Neutrophil (primary cell): ENCODE measurements around the gene PRSS8.
A peak's percentile ranks its signal among the peaks of the same experiment; 100 is the strongest.

Experiments
- H3K27ac ChIP-seq: fragments of 200-600 bp; sonication (generic); 2 replicates; pipeline ENCODE4 v1.5.1; 2016; ENCODE audit warnings: mild to moderate bottlenecking, moderate library complexity
- H3K27me3 ChIP-seq: fragments of 200-600 bp; sonication (generic); 2 replicates; pipeline ENCODE4 v1.6.0; 2016; ENCODE audit warnings: mild to moderate bottlenecking
- H3K36me3 ChIP-seq: fragments of 200-600 bp; sonication (generic); 2 replicates; pipeline ENCODE4 v1.5.1; 2017
- H3K4me1 ChIP-seq, 2 experiments: fragments of 200-600 bp in 1 of 2; sonication (generic) in 1 of 2; 1 replicate in 1 of 2; 2 replicates in 1 of 2; pipeline versions ENCODE4 v1.5.1 to v1.6.1; 2013 to 2016; ENCODE audit warnings: low read depth in 1 of 2, low read length in 1 of 2, mild to moderate bottlenecking in 1 of 2, moderate library complexity in 1 of 2; ENCODE audit not compliant: control insufficient read depth in 1 of 2, insufficient read depth in 1 of 2
- H3K4me3 ChIP-seq, 2 experiments: fragments of 200-600 bp in 1 of 2; sonication (generic) in 1 of 2; 1 replicate in 1 of 2; 2 replicates in 1 of 2; pipeline ENCODE4 v1.5.1; 2013 to 2016; ENCODE audit warnings: low read depth in 1 of 2, low read length in 1 of 2, mild to moderate bottlenecking in 1 of 2, moderate library complexity in 1 of 2
- H3K9me3 ChIP-seq: fragments of 200-600 bp; sonication (generic); 2 replicates; pipeline ENCODE4 v1.5.1; 2016
- TF ChIP-seq, protein P1 (sequence below): fragments of 200-600 bp; sonication (generic); IDR thresholded peaks from 2 replicates; pipeline ENCODE4 v1.5.1; 2016; ENCODE audit warnings: antibody characterized with exemption

PRSS8 gene

DNA sequence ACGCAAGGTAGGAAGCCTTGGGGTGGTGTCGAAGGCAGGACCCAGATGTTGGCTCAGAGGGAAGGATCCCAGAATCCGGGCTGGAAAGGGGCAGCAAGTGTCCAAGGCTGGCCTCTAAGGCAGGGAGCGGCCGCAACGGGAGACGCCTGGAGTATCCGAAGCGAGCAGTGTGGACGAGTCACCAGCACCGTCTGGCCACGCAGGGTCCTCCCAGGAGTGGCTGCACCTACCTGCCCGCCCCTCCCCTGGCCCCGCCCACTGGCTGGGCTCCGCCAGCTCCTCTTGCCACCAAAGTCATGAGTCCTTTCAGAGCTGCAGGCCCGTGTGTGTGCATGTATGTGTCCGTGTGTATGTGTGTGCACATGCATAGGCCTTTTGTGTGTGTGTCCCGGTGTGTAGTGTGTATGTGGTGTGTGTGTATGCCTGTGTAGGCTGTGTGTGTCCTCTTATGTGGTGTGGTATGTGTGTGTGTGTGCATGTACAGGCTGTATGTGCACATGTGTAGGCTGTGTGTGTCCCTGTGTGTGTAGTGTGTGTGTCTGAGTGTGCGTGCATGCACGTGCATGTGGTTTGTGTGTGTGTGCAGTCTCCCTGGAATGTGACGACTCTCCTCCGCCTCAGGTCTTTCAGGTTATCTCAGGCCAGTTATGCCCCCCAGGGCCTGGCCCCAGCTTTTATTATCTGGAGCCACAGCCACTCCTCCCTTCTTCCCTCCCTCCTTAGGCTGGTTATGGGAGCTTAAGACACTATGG is at the start of gene PRSS8:
TSS of gene PRSS8 (minus strand) at position 193 of the 752 bp plus-strand sequence. CDS start 229 bp downstream, outside the sequence.
- peaks cover 31 to 37% of the 10 kb centered on the region in 2 experiments for H3K4me1 ChIP-seq
- H3K27me3 ChIP-seq: no peaks in the 10 kb centered on the region
- H3K36me3 ChIP-seq: peaks cover 7% of the 10 kb centered on the region
- H3K27ac ChIP-seq: peak within 1 kb of the TSS; percentile 64
- H3K9me3 ChIP-seq: no peaks in the 10 kb centered on the region
- H3K4me3 ChIP-seq: peak within 1 kb of the TSS; percentile 8 to 24
- TF ChIP-seq, protein P1, sequence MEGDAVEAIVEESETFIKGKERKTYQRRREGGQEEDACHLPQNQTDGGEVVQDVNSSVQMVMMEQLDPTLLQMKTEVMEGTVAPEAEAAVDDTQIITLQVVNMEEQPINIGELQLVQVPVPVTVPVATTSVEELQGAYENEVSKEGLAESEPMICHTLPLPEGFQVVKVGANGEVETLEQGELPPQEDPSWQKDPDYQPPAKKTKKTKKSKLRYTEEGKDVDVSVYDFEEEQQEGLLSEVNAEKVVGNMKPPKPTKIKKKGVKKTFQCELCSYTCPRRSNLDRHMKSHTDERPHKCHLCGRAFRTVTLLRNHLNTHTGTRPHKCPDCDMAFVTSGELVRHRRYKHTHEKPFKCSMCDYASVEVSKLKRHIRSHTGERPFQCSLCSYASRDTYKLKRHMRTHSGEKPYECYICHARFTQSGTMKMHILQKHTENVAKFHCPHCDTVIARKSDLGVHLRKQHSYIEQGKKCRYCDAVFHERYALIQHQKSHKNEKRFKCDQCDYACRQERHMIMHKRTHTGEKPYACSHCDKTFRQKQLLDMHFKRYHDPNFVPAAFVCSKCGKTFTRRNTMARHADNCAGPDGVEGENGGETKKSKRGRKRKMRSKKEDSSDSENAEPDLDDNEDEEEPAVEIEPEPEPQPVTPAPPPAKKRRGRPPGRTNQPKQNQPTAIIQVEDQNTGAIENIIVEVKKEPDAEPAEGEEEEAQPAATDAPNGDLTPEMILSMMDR: no peak

DNA sequence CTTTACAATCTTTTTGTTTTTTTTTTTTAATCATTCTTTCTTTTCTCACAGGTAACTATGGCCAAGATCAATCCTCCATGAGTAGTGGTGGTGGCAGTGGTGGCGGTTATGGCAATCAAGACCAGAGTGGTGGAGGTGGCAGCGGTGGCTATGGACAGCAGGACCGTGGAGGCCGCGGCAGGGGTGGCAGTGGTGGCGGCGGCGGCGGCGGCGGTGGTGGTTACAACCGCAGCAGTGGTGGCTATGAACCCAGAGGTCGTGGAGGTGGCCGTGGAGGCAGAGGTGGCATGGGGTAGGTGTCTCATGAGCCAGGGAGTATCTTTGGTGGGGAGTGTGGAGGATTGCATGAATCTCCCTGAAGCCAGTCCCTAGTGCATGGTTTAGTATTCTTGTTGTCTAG is 49.4 kb upstream of the PRSS8 start:
- TF ChIP-seq, protein P1: no peak
- H3K27ac ChIP-seq: peak overlapping the region; percentile 84
- peaks cover 74% of the 10 kb centered on the region for H3K36me3 ChIP-seq
- no peaks in the 10 kb centered on the region for H3K27me3 ChIP-seq
- H3K4me1 ChIP-seq: peaks cover 41 to 51% of the 10 kb centered on the region in 2 experiments
- no peak overlapping the region for H3K4me3 ChIP-seq
- no peaks in the 10 kb centered on the region for H3K9me3 ChIP-seq

DNA sequence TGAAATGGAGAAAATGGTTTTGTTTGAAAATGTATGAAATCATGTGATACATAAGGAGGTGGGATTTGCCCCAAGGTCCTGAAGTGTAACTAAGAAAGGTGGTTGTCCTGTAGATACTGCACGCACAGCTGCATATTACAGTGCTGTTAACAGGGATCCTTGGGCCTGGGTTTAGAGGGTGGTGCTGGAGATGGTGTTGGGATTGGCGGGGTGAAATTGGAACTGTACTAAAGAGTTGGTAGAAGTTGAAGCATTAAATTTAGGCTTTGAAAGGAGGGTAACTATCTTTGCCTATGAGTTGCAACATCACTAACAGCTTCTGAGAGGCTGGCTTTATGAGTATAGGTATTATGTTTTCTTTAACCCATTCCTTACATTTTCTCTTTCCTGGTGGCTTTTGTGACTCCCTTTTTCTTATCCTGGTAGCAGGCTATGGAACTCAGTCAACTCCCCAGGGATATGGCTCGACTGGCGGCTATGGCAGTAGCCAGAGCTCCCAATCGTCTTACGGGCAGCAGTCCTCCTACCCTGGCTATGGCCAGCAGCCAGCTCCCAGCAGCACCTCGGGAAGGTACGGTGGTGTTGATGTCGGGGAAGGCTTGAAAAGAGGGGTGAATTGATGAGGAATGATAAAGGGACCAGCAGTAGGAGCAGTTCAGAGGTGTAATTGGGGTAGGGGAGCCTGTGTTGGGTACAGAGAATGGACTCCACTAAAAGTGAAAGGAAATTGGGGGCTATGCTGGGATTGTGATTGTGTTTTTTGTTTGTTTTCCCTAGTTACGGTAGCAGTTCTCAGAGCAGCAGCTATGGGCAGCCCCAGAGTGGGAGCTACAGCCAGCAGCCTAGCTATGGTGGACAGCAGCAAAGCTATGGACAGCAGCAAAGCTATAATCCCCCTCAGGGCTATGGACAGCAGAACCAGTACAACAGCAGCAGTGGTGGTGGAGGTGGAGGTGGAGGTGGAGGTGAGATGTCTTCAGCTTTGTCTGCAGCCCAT is 48.2 kb upstream of the PRSS8 start:
- Histone ChIP-seq H3K4me1 (peaks cover 52 to 58% of the 10 kb centered on the region in 2 experiments), H3K27ac (peak overlapping the region; percentile 93), H3K9me3 (no peaks in the 10 kb centered on the region), H3K27me3 (no peaks in the 10 kb centered on the region), H3K4me3 (no peak overlapping the region), H3K36me3 (peaks cover 63% of the 10 kb centered on the region)
- TF ChIP-seq, protein P1: no peak

DNA sequence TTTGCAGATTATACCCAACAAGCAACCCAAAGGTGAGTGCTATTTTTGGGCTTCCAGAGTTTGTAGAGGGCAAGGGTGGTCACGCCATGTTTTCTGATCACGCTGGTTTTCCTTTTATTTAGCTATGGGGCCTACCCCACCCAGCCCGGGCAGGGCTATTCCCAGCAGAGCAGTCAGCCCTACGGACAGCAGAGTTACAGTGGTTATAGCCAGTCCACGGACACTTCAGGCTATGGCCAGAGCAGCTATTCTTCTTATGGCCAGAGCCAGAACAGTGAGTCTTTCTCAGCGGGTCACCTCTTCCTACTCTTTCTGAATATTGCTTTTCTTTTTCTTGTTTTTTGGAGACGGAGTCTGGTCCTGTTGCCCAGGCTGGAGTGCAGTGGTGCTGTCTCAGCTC is 46.9 kb upstream of the PRSS8 start:
- peak overlapping the region; percentile 94 to 96 for H3K4me3 ChIP-seq
- peaks cover 49% of the 10 kb centered on the region for H3K36me3 ChIP-seq
- peaks cover 54 to 62% of the 10 kb centered on the region in 2 experiments for H3K4me1 ChIP-seq
- H3K27ac ChIP-seq: peak overlapping the region; percentile 93
- no peaks in the 10 kb centered on the region for H3K9me3 ChIP-seq
- H3K27me3 ChIP-seq: no peaks in the 10 kb centered on the region
- TF ChIP-seq, protein P1: no peak

DNA sequence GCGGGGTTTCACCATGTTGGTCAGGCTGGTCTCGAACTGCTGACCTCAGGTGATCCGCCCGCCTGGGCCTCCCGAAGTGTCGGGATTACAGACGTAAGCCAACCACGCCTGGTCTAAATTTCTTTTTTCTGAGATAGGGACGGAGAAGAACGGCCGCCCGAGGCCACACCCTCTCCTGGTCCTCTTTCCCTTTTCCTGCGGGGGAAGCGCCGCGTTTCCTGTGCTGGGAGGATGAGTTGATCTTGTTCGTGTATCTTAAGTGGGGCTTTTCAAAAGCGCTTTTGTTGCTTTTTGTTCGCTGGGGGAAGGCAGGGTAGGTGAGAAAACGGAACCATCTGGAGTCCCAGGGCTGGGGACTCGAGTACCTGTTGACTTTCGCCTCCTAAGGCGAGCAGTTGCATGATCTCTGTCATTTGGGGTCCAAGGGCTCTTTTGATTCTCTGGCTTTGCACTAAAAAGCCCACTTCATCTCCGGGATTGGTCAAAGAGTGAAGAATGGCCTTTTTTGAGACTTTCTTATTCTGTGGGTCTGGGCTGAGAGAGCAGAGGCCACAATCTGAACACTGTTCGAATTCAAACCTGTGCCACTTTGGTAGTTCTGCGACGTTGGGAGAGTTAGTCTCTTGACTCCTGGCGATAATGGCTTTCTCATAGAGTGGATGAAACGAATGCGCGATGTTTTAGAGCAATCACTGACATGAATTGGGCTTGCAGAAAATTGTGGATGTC is 45.7 kb upstream of the PRSS8 start:
- TF ChIP-seq, protein P1: no peak
- Histone ChIP-seq H3K27ac (peak overlapping the region; percentile 93), H3K27me3 (no peaks in the 10 kb centered on the region), H3K4me1 (peaks cover 47 to 53% of the 10 kb centered on the region in 2 experiments), H3K36me3 (peaks cover 38% of the 10 kb centered on the region), H3K4me3 (peak overlapping the region; percentile 94 to 96), H3K9me3 (no peaks in the 10 kb centered on the region)
